A673 (cell line): ENCODE results near the gene KDM6B. TPM values are rescaled to one million over a fixed set of nuclear protein-coding genes. Genes with fewer than 3 reads are reported as not detected.

Experiments used
- BruUV-seq: library from RNA; stranded (reverse); fragments of 400-500 nt; replicated peaks from 2 replicates; lab custom pipeline; 2021; lab: Mats Ljungman, UMichigan
- CTCF ChIA-PET: fragments of 300-600 bp; sonication (Branson Sonifier 250); formaldehyde crosslinking; loops from one replicate; lab custom pipeline; 2022; ENCODE audit warnings: antibody characterized with exemption; lab: Charles Lee
- POLR2A ChIA-PET: fragments of 300-600 bp; sonication (Branson Sonifier 250); formaldehyde crosslinking; loops from one replicate; lab custom pipeline; 2022; ENCODE audit warnings: antibody characterized with exemption; ENCODE audit not compliant: low non-redundant PET; lab: Charles Lee
- DNase-seq: peaks from one replicate; pipeline ENCODE4 v3.0.0-alpha.2; 2015; ENCODE audit warnings: low spot score
- H3K27ac ChIP-seq: fragments of 200-600 bp; sonication (generic); 2 replicates; pipeline ENCODE4 v1.5.1; 2016; ENCODE audit warnings: mixed run types, low read depth, mild to moderate bottlenecking, mixed read lengths, antibody characterized with exemption, low read length; ENCODE audit not compliant: poor library complexity, severe bottlenecking
- H3K27me3 ChIP-seq: fragments of 200-600 bp; sonication (generic); replicated peaks from 2 replicates; pipeline ENCODE4 v1.6.1; 2017; ENCODE audit warnings: mixed run types, low read depth, mild to moderate bottlenecking, mixed read lengths, antibody characterized with exemption, low read length; ENCODE audit not compliant: insufficient read depth, poor library complexity
- H3K36me3 ChIP-seq: fragments of 200-600 bp; sonication (generic); 2 replicates; pipeline ENCODE4 v1.6.1; 2016; ENCODE audit warnings: mixed run types, mild to moderate bottlenecking, mixed read lengths, antibody characterized with exemption, low read length; ENCODE audit not compliant: insufficient read depth, poor library complexity, severe bottlenecking
- H3K4me1 ChIP-seq: fragments of 200-600 bp; sonication (generic); 2 replicates; pipeline ENCODE4 v1.6.1; 2017; ENCODE audit warnings: mixed run types, mild to moderate bottlenecking, mixed read lengths, antibody characterized with exemption, low read length; ENCODE audit not compliant: insufficient read depth, poor library complexity, severe bottlenecking
- H3K4me3 ChIP-seq: fragments of 200-600 bp; sonication (generic); 2 replicates; pipeline ENCODE4 v1.5.1; 2016; ENCODE audit warnings: low read depth, mixed run types, mild to moderate bottlenecking, mixed read lengths, low read length; ENCODE audit not compliant: poor library complexity, severe bottlenecking
- H3K9me3 ChIP-seq: fragments of 200-600 bp; sonication (generic); 2 replicates; pipeline ENCODE4 v1.6.1; 2016; ENCODE audit warnings: mixed run types, low read depth, mild to moderate bottlenecking, mixed read lengths, antibody characterized with exemption, low read length; ENCODE audit not compliant: poor library complexity, severe bottlenecking
- CTCF ChIP-seq: fragments of 300-800, 200-600 bp; sonication (generic); conservative IDR thresholded peaks from 2 replicates; pipeline ENCODE4 v1.5.1; 2017; ENCODE audit warnings: low read depth, mild to moderate bottlenecking, antibody characterized with exemption, low read length, moderate library complexity, mixed read lengths
- EZH2 ChIP-seq: fragments of 200-600 bp; sonication (generic); IDR thresholded peaks from 2 replicates; pipeline ENCODE4 v1.6.1; 2017; ENCODE audit warnings: borderline replicate concordance, low read depth, mild to moderate bottlenecking, mixed read lengths, antibody characterized with exemption, low read length; ENCODE audit not compliant: poor library complexity, severe bottlenecking
- intact Hi-C: fragments of 100-400 bp; cut with micrococcal nuclease; formaldehyde crosslinking; loops from one replicate; pipeline ENCODE4 v1.10.0; 2022; ENCODE audit not compliant: unreplicated experiment
- total RNA-seq: library from RNA; stranded (reverse); gene quantifications from 2 replicates; pipeline ENCODE4 v1.2.3, GENCODE V29; 2021

Gene KDM6B
- total RNA-seq, 1 experiment from 2014 or later = 46.8 TPM

DNA sequence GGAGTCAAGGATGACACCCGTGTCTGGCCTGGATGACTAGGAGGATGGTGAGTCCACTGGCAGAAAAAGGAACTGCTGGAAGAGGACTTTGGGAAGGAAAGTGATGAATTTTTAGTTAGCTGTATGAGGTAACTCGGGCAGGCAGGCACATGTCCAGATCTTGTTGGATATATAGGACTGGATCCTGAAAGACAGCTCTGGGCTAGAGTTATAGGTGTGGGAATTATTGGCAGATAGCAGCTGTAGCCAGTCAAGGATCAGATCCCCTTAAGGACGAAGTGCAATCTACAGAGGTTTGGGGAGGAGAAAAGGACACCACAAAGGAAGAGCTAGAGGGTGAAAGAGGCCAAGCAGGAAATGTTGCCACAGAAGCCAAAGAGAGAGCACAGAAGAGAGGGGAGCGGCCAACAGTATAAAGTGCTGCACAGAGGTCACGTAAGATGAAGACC lies 33.9 kb downstream of the KDM6B start:
- Histone ChIP-seq H3K4me3 (no peak overlapping the region), H3K27me3 (no peaks in the 10 kb centered on the region), H3K36me3 (no peaks in the 10 kb centered on the region), H3K9me3 (no peaks in the 10 kb centered on the region), H3K27ac (no peak overlapping the region), H3K4me1 (peaks cover 1% of the 10 kb centered on the region)
- TF ChIP-seq EZH2 (no peak), CTCF (no peak)
- no peak for DNase-seq
- CTCF ChIA-PET = no interaction called here
- no TSS peak for BruUV-seq
- POLR2A ChIA-PET = no interaction called here
- intact Hi-C loops = no loop called here

GRCh38 chr17:7873051-7873450 lies 39.0 kb downstream of the KDM6B start:
- POLR2A ChIA-PET = no interaction called here
- BruUV-seq = no TSS peak
- Histone ChIP-seq H3K27ac (no peak overlapping the region), H3K4me3 (no peak overlapping the region), H3K27me3 (no peaks in the 10 kb centered on the region), H3K4me1 (no peaks in the 10 kb centered on the region), H3K36me3 (peaks cover 8% of the 10 kb centered on the region), H3K9me3 (no peaks in the 10 kb centered on the region)
- no peak for TF ChIP-seq CTCF
- TF ChIP-seq EZH2 = no peak
- CTCF ChIA-PET = no interaction called here
- intact Hi-C loops = no loop called here
- DNase-seq = no peak

- ChIA-PET CTCF (interaction anchor here (0.6 kb wide), 1 partner anchor 16 kb away, joined by 4 read pairs; no protein-coding TSS in a partner anchor), POLR2A (no interaction called here)
- Histone ChIP-seq H3K4me3 (no peak overlapping the region), H3K36me3 (peaks cover 13% of the 10 kb centered on the region), H3K4me1 (no peaks in the 10 kb centered on the region), H3K27ac (no peak overlapping the region), H3K9me3 (no peaks in the 10 kb centered on the region), H3K27me3 (no peaks in the 10 kb centered on the region)
- BruUV-seq = no TSS peak
- TF ChIP-seq CTCF = no peak
- no peak for TF ChIP-seq EZH2
- no peak for DNase-seq
- intact Hi-C loops = no loop called here
Measured at GRCh38 chr17:7875804-7876370, 41.9 kb downstream of the KDM6B start.
